Gastroesophageal sphincter (tissue), 3 donors: ENCODE measurements around the gene SMIM35.

Experiments
- CTCF ChIP-seq, 4 experiments: fragments of 200-600 bp in 2 of 4; fragments of 450-650 bp in 2 of 4; sonication (generic) in 1 of 4; IDR thresholded peaks; one replicate each; pipeline ENCODE4 v1.5.1; 2017 to 2019; ENCODE audit warnings: antibody characterized with exemption in 4 of 4, mild to moderate bottlenecking in 2 of 4, moderate library complexity in 2 of 4
- POLR2A ChIP-seq, 2 donors: fragments of 450-650 bp; IDR thresholded peaks; one replicate each; pipeline ENCODE4 v1.6.1; 2017; ENCODE audit warnings: antibody characterized with exemption in 2 of 2, mild to moderate bottlenecking in 2 of 2, moderate library complexity in 1 of 2
- POLR2AphosphoS5 ChIP-seq: sonication (generic); formaldehyde crosslinking; IDR thresholded peaks from one replicate; pipeline ENCODE4 v1.6.1; 2017; ENCODE audit warnings: antibody characterized with exemption

- TF ChIP-seq CTCF (IDR thresholded peaks at IDR 0.05) (no peak), POLR2AphosphoS5 (no peak), POLR2A (IDR thresholded peaks at IDR 0.05) (no peak)
Measured at GRCh38 chr11:118092907-118093571, 6.3 kb upstream of the SMIM35 start.
